Measurements from ENCODE around the gene FBXO24.
"Not testable (repeated sequence)": the region's sequence is repeated elsewhere in the genome, so short reads cannot be mapped to it uniquely, and the experiment has no call there.

Gene FBXO24, protein sequence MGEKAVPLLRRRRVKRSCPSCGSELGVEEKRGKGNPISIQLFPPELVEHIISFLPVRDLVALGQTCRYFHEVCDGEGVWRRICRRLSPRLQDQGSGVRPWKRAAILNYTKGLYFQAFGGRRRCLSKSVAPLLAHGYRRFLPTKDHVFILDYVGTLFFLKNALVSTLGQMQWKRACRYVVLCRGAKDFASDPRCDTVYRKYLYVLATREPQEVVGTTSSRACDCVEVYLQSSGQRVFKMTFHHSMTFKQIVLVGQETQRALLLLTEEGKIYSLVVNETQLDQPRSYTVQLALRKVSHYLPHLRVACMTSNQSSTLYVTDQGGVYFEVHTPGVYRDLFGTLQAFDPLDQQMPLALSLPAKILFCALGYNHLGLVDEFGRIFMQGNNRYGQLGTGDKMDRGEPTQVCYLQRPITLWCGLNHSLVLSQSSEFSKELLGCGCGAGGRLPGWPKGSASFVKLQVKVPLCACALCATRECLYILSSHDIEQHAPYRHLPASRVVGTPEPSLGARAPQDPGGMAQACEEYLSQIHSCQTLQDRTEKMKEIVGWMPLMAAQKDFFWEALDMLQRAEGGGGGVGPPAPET

DNA sequence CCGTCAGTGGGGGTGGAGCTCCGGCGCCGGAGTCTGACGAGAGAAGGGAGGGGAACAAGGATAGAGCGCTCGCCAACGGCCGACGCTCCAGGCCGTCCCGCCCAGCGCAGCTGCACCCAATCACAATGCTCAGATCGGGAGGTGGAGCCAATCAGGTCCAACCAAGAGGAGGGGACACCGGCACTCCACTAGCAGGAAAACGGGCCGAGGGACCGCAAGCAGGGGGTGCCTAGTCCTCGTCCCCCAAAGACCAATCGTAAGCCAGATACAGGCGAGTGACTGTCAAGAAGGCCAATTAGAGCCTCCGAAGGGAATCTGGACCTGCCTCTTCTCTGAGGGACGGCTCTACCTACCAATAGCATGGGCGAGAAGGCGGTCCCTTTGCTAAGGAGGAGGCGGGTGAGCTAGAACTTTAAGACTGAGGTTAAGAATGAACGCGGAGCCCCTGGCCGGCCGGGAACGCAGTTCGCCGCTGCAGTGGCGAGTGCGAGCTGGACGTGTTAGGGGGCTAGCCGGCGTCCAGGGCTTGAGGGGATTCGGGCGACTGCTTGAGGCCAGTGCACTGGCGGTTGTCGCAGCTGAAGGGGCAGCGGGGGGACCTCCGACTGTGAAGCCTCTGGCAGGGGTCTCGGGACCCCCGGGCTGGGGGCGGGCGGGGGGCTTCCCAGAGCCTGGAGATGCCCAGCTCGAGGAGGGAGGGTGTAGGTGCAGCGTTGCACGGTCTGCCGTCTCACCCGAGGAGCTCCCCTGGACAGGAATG is at the start of gene FBXO24:
TSS of gene FBXO24 (plus strand) at position 63 of the 760 bp plus-strand sequence. CDS start at position 361, 298 bp downstream.
- DNase-seq (ENCODE audit: low spot score in 2 of 2) (peak; percentile 96 to 100), ATAC-seq (peak; percentile 89)
- H3K4me1 Mint-ChIP-seq = peaks cover 44% of the 10 kb centered on the region
- H3K27ac Mint-ChIP-seq = peak within 1 kb of the TSS; percentile 93
- H3K9me3 Mint-ChIP-seq = no peaks in the 10 kb centered on the region
- peaks cover 33% of the 10 kb centered on the region for H3K36me3 Mint-ChIP-seq
- H3K4me3 Mint-ChIP-seq = peak within 1 kb of the TSS; percentile 97

DNA sequence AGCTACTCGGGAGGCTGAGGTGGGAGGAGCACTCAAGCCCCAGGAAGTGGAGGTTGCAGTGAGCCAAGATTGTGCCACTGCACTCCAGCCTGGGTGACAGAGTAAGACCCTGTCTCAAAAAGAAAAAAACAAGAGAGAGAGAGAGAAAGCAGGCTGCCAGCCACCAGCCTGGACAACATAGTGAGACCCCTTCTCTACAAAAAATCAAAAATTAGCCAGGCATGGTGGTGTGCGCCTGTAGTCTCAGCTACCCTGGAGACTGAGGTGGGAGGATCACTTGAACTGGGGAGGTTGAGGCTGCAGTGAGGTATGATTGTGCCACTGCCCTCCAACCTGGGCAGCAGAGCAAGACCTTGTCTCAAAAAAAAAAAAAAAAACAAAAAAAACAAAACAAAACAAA is 49.4 kb upstream of the FBXO24 start:
- H3K36me3 Mint-ChIP-seq = peaks cover 10% of the 10 kb centered on the region
- not testable (repeated sequence) for H3K9me3 Mint-ChIP-seq; H3K4me3 Mint-ChIP-seq; ATAC-seq; DNase-seq (ENCODE audit: low spot score in 2 of 2); H3K27ac Mint-ChIP-seq
- H3K4me1 Mint-ChIP-seq = peaks cover 20% of the 10 kb centered on the region

DNA sequence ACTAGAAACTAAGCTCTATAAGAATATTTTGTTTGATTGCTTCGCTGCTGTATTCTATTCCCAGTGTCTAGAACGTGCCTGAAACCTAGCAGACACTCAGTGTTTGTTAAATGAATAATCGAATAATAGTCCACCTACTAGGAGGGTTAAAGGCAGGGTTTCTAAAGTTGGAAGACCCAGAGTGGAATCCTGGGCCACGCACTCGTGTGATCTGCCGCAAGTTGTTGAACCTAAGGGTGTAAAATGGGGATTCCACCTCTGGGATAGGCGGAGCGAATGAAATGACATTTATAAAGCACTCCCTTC is 47.8 kb upstream of the FBXO24 start:
- ATAC-seq (no peak), DNase-seq (ENCODE audit: low spot score in 2 of 2) (no peak)
- H3K4me3 Mint-ChIP-seq = peak overlapping the region; percentile 96
- H3K4me1 Mint-ChIP-seq = peaks cover 36% of the 10 kb centered on the region
- H3K36me3 Mint-ChIP-seq = peaks cover 16% of the 10 kb centered on the region
- no peaks in the 10 kb centered on the region for H3K9me3 Mint-ChIP-seq
- peak overlapping the region; percentile 94 for H3K27ac Mint-ChIP-seq

DNA sequence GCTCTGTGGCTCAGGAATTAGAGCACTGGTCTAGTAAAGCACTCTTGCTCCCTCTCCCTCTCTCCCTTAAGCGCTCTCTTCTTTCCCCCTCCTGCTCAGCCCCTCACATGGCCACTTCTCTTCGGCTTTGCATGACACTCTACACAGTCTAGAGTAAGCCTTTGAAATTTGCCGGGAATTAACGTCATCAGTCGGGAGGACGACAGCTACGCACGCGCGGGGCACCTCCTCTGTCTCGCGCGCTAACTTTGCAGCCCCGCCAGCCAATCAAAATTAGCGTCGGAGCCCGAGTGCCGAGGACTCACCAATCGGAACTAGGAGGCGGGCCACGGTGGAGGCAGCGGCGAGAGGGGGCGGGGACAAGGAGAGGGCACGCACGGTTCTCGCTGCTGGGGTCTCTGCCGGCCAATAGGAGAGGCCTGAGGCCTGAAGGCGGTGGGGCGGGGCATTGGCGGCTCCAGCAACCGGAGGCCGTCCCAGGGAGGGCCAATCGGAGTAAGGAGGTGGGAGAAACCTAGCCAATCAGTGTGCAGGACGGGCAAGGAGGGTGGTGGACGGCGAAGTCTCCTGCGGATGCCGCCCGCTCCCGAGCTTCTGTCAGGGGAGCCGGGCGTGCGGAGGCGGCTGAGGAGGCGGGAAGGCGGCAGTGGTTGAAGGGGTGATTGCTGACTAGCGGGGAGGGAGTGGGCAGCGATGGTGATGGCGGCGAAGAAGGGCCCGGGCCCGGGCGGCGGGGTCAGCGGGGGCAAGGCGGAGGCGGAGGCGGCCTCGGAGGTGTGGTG is 47.3 kb upstream of the FBXO24 start, which contains the start of gene AGFG2:
TSS of gene AGFG2 (plus strand) at position 550 of the 782 bp plus-strand sequence. CDS start at position 694, 144 bp downstream.
- H3K27ac Mint-ChIP-seq = peak within 1 kb of the TSS; percentile 94
- H3K4me3 Mint-ChIP-seq = peak within 1 kb of the TSS; percentile 96
- H3K36me3 Mint-ChIP-seq = peaks cover 16% of the 10 kb centered on the region
- H3K9me3 Mint-ChIP-seq = no peaks in the 10 kb centered on the region
- DNase-seq (ENCODE audit: low spot score in 2 of 2) = peak; percentile 98 to 100
- H3K4me1 Mint-ChIP-seq = peaks cover 41% of the 10 kb centered on the region
- ATAC-seq = peak; percentile 94

DNA sequence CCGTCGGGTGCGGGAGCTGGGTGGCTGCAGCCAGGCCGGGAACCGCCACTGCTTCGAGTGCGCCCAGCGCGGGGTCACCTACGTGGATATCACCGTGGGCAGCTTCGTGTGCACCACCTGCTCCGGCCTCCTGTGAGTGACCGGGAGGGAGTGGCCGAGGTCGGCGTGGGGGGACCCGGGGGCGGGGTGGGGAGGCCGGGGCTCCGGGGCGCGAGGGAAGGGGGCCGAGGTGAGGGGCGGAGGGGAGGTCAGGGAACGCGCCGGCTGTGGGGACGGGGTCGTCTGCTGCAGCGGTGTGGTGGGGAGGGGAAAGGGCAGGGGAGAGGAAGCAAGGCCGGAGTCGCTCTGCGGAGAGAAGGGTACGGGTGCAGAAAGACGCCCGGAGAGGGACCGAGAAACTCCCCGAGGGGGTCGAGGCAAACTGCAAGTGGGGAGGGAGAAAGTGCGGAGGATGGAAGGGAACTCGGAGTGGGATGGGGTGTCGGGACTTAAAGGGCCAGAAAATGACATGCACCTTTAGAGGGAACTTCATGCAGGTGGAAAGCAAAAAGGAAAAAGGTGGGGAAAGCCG is 46.6 kb upstream of the FBXO24 start:
- Mint-ChIP-seq H3K4me3 (peak overlapping the region; percentile 96), H3K27ac (peak overlapping the region; percentile 94), H3K9me3 (no peaks in the 10 kb centered on the region), H3K4me1 (peaks cover 48% of the 10 kb centered on the region), H3K36me3 (peaks cover 23% of the 10 kb centered on the region)
- DNase-seq (ENCODE audit: low spot score in 2 of 2) (no peak), ATAC-seq (no peak)

DNA sequence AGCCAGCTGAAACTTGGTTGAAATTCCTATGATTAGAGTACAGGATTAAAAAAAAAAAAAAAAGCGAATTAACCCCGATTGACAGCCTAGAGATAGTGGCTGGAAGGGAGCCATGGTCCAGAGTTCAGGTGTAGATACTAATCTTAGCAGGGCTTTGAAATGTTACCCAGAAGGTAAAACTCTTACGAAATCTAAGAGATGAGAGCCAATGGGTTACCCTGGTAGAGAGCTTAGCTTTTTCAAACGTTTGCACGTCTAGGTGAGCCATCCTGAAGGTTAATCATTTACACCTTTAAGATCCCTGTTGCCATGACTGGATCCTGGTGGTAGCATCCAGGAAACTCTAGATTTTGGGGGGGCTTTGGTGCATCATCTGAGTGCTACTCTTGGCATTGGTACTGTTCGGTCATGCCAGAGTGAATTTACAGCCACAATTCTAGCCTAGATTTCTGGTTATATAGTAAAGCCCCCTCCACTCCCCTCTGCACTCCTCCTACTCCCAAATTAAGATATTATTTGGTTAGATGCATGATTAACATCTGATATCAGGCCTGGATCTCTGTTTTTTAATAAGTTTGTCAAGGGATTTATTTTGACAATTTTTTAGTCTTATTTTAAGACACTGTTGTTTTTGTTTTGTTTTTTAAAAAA is 45.9 kb upstream of the FBXO24 start:
- Mint-ChIP-seq H3K36me3 (peaks cover 30% of the 10 kb centered on the region), H3K4me3 (peak overlapping the region; percentile 96), H3K9me3 (no peaks in the 10 kb centered on the region), H3K4me1 (peaks cover 55% of the 10 kb centered on the region), H3K27ac (peak overlapping the region; percentile 94)
- no peak for DNase-seq (ENCODE audit: low spot score in 2 of 2)
- ATAC-seq = no peak

DNA sequence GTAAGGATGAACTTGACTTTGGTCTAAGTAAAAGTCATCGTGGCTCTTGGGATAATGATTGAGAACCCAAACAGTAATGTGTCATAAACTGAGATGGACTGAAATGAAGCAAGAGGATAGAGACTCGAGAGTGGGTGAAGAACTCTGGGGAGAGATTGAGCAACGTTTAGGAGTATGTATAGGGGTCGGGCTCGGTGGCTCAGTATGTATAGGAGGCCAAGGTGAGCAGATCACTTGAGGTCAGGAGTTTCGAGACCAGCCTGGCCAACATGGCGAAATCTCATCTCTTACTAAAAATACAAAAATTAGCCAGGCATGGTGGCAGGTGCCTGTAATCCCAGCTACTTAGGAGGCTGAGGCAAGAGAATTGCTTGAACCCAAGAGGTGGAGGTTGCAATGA is 44.8 kb upstream of the FBXO24 start:
- H3K9me3 Mint-ChIP-seq; ATAC-seq; DNase-seq (ENCODE audit: low spot score in 2 of 2): not testable (repeated sequence)
- peaks cover 41% of the 10 kb centered on the region for H3K36me3 Mint-ChIP-seq
- peak overlapping the region; percentile 95 for H3K27ac Mint-ChIP-seq
- H3K4me1 Mint-ChIP-seq = peaks cover 63% of the 10 kb centered on the region
- H3K4me3 Mint-ChIP-seq = peak overlapping the region; percentile 96

DNA sequence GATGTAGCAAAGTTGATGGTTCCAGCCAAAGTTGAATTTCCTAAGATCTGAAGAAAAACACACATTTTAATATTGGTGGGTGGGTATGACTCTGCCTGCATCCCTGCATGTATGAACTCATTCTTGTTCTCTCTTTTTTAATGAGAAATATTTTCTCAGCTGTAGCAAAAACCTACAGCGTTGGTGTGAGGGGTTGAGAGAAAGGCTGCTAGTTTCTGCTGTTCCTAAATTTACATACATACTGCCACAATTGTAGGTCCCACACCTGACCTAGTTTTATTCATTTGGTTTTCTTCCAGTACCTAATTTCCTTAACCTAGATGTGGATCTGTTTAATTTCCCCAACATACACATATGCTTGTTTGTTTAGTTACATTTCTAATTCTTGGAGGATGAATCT is 42.5 kb upstream of the FBXO24 start:
- peaks cover 55% of the 10 kb centered on the region for H3K36me3 Mint-ChIP-seq
- no peaks in the 10 kb centered on the region for H3K9me3 Mint-ChIP-seq
- H3K4me1 Mint-ChIP-seq = peaks cover 80% of the 10 kb centered on the region
- ATAC-seq (no peak), DNase-seq (ENCODE audit: low spot score in 2 of 2) (no peak)
- H3K27ac Mint-ChIP-seq = peak overlapping the region; percentile 95
- peak overlapping the region; percentile 96 for H3K4me3 Mint-ChIP-seq

DNA sequence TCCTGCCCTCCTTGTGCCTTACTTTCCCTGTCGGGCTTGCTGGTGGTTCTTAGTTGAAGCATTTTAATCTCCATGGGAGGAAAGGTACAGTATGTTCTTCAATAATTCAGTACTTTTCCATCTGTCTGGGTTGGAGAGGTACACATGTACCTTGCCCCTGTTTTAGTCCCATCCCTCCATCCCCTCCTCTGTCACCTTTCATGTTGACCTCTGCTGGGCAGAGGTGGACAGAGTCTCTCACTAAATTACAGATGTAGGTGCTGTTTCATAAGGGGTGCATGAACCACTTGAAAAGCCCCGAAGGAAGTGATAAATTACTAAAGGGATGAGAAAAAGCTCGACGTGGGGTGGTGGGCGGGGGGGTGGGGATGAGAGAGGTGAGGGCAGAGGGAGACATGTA is 41.7 kb upstream of the FBXO24 start:
- peak overlapping the region; percentile 95 for H3K27ac Mint-ChIP-seq
- peaks cover 55% of the 10 kb centered on the region for H3K36me3 Mint-ChIP-seq
- ATAC-seq (no peak), DNase-seq (ENCODE audit: low spot score in 2 of 2) (no peak)
- H3K9me3 Mint-ChIP-seq = no peaks in the 10 kb centered on the region
- H3K4me1 Mint-ChIP-seq = peaks cover 80% of the 10 kb centered on the region
- peak overlapping the region; percentile 96 for H3K4me3 Mint-ChIP-seq

DNA sequence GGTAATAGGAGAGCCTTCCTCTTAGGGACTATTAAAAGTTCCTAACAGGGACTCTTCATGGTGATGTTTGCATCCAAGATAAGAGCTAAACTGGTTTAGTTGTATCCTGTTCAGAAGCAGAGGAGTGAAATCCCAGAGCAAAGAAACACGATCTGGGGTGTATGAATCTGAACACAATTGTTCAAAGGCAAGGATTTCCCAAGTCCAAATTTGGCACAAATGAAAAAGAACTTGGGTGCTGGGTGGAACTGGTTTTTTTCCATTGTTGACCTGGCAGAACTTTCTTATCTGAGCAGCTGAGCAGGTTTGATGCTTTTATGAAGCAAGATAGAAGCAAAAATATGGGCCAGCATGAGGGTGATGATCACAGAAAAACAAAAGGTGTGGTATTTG is 41.2 kb upstream of the FBXO24 start:
- DNase-seq (ENCODE audit: low spot score in 2 of 2) (no peak), ATAC-seq (no peak)
- Mint-ChIP-seq H3K4me1 (peaks cover 84% of the 10 kb centered on the region), H3K36me3 (peaks cover 61% of the 10 kb centered on the region), H3K4me3 (peak overlapping the region; percentile 96), H3K9me3 (no peaks in the 10 kb centered on the region), H3K27ac (peak overlapping the region; percentile 95)

DNA sequence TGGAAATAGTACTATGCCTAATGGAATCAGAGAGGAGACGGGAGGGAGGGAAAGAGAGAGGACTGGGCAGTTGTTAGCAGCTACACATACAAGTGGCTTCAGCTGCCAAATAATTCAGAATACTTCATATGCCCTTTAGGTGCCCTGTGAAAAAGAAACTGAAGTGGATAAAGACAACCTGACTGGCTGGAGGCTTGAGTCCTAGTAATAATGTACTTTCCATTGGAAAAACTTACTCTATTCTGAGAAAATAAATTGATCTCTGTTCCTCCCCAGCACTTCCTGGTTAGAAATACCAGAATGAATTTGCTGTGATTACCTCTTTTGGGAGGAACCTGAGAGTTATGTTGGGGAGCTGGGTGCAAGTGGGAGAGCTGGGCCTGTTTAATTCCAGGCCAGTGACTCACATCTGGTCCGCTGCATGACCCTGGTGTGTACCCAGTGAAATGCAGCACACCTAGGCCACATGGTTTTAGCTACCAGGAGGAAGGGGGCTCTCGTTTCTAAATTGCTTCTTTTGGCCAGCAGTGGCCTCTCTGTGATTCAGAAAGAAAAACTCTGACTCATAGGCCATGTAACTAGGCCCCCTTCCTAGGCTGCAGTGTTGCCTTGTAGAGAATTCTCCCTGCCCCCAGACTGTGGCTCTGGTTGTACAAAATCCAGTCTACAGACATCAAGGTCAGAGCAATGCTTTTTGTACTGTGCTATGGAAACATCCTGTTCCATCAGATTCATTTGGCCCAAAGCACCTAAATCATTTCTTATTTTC is 40.6 kb upstream of the FBXO24 start:
- DNase-seq (ENCODE audit: low spot score in 2 of 2) = peak; percentile 47 to 87
- Mint-ChIP-seq H3K4me1 (peaks cover 90% of the 10 kb centered on the region), H3K27ac (peak overlapping the region; percentile 95), H3K36me3 (peaks cover 66% of the 10 kb centered on the region), H3K4me3 (peak overlapping the region; percentile 96), H3K9me3 (no peaks in the 10 kb centered on the region)
- peak; percentile 87 for ATAC-seq

DNA sequence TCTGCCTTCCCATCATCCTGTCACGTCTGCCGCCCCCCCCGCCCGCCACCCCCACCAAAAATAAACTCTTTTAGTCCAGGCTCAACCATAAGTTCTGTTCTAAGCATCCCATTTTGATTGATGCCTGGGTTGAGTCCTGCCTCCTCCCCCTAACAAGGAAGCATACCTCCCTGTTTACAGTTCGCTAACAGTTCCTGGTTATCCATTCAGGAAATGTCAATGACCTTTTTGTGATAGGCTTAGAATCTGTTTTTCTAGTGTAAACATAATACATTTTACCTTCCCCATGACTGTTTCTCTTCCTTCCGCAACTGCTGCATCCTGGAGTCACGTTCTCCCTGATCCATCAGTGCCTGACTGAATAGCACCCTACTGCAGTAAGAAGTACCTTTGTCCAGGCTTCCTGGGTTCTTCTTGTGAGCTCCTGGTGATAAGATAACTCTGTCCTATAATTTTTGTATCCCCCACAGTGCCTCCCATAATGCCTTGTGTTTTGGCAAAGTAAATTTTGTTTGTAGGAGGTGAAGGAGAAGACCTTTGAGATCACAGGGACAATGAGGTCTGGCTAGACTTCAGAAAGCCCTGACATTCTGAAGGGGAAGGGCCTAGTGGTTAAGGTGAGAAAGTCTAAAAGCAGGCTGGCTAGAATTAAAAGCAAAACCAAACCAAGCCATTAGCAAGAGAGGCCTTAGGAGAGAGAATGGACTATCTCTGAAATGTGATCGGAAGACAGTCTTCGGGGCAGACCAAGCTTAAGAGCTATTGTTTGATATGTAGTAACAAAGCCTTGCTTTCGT is 39.8 kb upstream of the FBXO24 start:
- peak; percentile 15 for ATAC-seq
- DNase-seq (ENCODE audit: low spot score in 2 of 2) = no peak
- peaks cover 74% of the 10 kb centered on the region for H3K36me3 Mint-ChIP-seq
- H3K27ac Mint-ChIP-seq = peak overlapping the region; percentile 95
- H3K9me3 Mint-ChIP-seq = no peaks in the 10 kb centered on the region
- H3K4me3 Mint-ChIP-seq = peak overlapping the region; percentile 96
- H3K4me1 Mint-ChIP-seq = peaks cover 88% of the 10 kb centered on the region
